K562 (cell line): Measurements from ENCODE around the gene PLPP1. TPM values are rescaled to one million over a fixed set of nuclear protein-coding genes. Genes with fewer than 3 reads are reported as not detected.

Experiments used
- CBX2 ChIP-seq: fragments of 200-600 bp; sonication (generic); IDR thresholded peaks from one replicate; pipeline ENCODE4 v1.6.1; 2012; ENCODE audit warnings: mild to moderate bottlenecking, low read length, inconsistent platforms; ENCODE audit not compliant: insufficient read depth, poor library complexity, severe bottlenecking
- DACH1 ChIP-seq: fragments of 450-650 bp; IDR thresholded peaks from 2 replicates; pipeline ENCODE4 v1.6.1; 2018; ENCODE audit not compliant: partially characterized antibody
- FOXA1 ChIP-seq: fragments of 450-650 bp; IDR thresholded peaks from 2 replicates; pipeline ENCODE4 v1.6.1; 2016; ENCODE audit warnings: mild to moderate bottlenecking, borderline replicate concordance
- HDAC8 ChIP-seq: fragments of 450-650 bp; IDR thresholded peaks from 2 replicates; pipeline ENCODE4 v1.6.1; 2016; ENCODE audit warnings: mild to moderate bottlenecking, missing genetic modification characterization, moderate library complexity, missing compliant biosample characterization
- JUNB ChIP-seq: fragments of 450-650 bp; formaldehyde crosslinking; conservative IDR thresholded peaks from 2 replicates; pipeline ENCODE4 v1.4.0; 2020; ENCODE audit warnings: mild to moderate bottlenecking
- MEF2D ChIP-seq: conservative IDR thresholded peaks from 2 replicates; pipeline ENCODE4 v1.6.1; 2016; ENCODE audit warnings: low read depth, missing genetic modification characterization, missing compliant biosample characterization
- RERE ChIP-seq: sonication (generic); formaldehyde crosslinking; IDR thresholded peaks from 2 replicates; pipeline ENCODE4 v1.8.0; 2023; ENCODE audit warnings: missing genetic modification reagents, mild to moderate bottlenecking, borderline replicate concordance
- SREBF2 ChIP-seq: sonication (generic); formaldehyde crosslinking; IDR thresholded peaks from 2 replicates; pipeline ENCODE4 v1.4.0; 2020; ENCODE audit warnings: mild to moderate bottlenecking, missing genetic modification reagents
- YBX1 ChIP-seq: fragments of 450-650 bp; IDR thresholded peaks from 2 replicates; pipeline ENCODE4 v1.7.1; 2016; ENCODE audit warnings: mild to moderate bottlenecking
- ZNF274 ChIP-seq: IDR thresholded peaks from 2 replicates; pipeline ENCODE4 v1.6.1; 2011; ENCODE audit warnings: low read depth, mild to moderate bottlenecking, low read length, moderate library complexity, borderline replicate concordance
- ZNF589 ChIP-seq: fragments of 200-800 bp; sonication (Bioruptor generic); IDR thresholded peaks from 2 replicates; pipeline ENCODE4 v1.6.1; 2016; ENCODE audit warnings: low read depth, missing genetic modification characterization, missing compliant biosample characterization
- ZSCAN32 ChIP-seq: fragments of 450-650 bp; formaldehyde crosslinking; IDR thresholded peaks from 2 replicates; pipeline ENCODE4 v1.4.0; 2020; ENCODE audit warnings: mild to moderate bottlenecking, moderate library complexity
- polyA plus RNA-seq, 8 experiments: library from polyadenylated mRNA; depleted of rRNA in 4 of 8; stranded (reverse) in 5 of 8; unstranded in 3 of 8; fragments of >200 nt; fragmentation: Nextera tagmentation in 2 of 8; fragmentation: Illumina TruSeq in 1 of 8; extraction: Ambion mirVana in 2 of 8; extraction: Trizol in 1 of 8; gene quantifications; 2 replicates each; pipeline versions ENCODE4 v1.2.1 to v1.2.3, GENCODE V29; 2011 to 2014; ENCODE audit warnings: inconsistent platforms in 1 of 8, missing spikeins in 1 of 8
- total RNA-seq, 7 experiments: library from RNA; depleted of rRNA in 6 of 7; stranded (reverse); fragments of >200 nt in 6 of 7; fragmentation: Illumina TruSeq in 2 of 7; extraction: Trizol in 2 of 7; gene quantifications; 2 replicates each; pipeline versions ENCODE4 v1.2.1 to v1.2.3, GENCODE V29; 2011 to 2021; ENCODE audit warnings: low replicate concordance in 1 of 7

Gene PLPP1
- total and polyA plus RNA-seq, 9 of the 15 experiments (the other 6 are each of a cell fraction or from before 2014, with no cell fraction given) = 0.04 to 0.24 (median 0.04) TPM; not detected in 6

- no peak for TF ChIP-seq RERE (CRISPR knock-in tag)
- TF ChIP-seq ZNF274 = no peak
- TF ChIP-seq YBX1 = no peak
- no peak for TF ChIP-seq ZSCAN32
- TF ChIP-seq DACH1 = no peak
- TF ChIP-seq SREBF2 = no peak
- TF ChIP-seq CBX2 = no peak
- TF ChIP-seq ZNF589 (CRISPR knock-in tag) = no peak
- no peak for TF ChIP-seq HDAC8 (tag)
- no peak for TF ChIP-seq JUNB (CRISPR knock-in tag)
- no peak for TF ChIP-seq MEF2D (tag)
- no peak for TF ChIP-seq FOXA1
Measured at GRCh38 chr5:55432549-55432948, 102.2 kb downstream of the PLPP1 start (continued).
